Measurements from ENCODE around the gene AQP5. TPM values are rescaled to one million over a fixed set of nuclear protein-coding genes. Genes with fewer than 3 reads are reported as not detected.
A peak's percentile ranks its signal among the peaks of the same experiment; 100 is the strongest.

Gene AQP5
- total and polyA plus RNA-seq, 8 donors, result 2.9 to 54.3 (median 8.6) TPM; not detected in 2

- TF ChIP-seq POLR2A (IDR thresholded peaks at IDR 0.05) (no peak), CTCF (IDR thresholded peaks at IDR 0.05) (no peak), POLR2AphosphoS5 (IDR thresholded peaks at IDR 0.05) (no peak), EP300 (IDR thresholded peaks at IDR 0.05) (no peak)
- DNase-seq, result peak; percentile 51 to 56
- WGBS, 5 donors, result 50 to 70% (median 55%) methylated on average over 11 to 14 of the region's 14 CpGs
Measured at GRCh38 chr12:49942921-49943624, 18.6 kb upstream of the AQP5 start.

DNA sequence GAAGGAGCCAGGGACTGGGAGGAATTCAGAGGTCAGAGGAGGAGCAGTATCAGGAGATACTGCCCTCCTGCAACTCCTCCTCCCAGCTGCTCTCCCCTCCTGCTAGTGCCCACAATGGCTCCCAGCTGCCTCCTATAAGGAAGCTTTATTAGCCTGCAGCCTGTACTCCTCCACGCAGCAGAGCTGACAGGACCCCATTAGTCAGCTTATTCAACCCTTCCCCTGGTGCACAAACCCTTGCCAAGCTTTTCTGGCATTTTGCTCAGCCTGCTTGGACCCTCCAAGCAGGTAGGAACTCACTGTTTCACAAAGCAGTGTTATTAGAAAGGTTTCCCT, 18.1 kb upstream of the AQP5 start:
- intact Hi-C loops (cut with DNase I; ENCODE audit: low total_unique reads), result no loop called here
- H3K27me3 ChIP-seq, result no peaks in the 10 kb centered on the region
- H3K9me3 ChIP-seq, result no peaks in the 10 kb centered on the region
- no peaks in the 10 kb centered on the region for H3K36me3 ChIP-seq
- DNase-seq, result no peak
- H3K4me1 ChIP-seq, result peaks cover 0 to 25% (median 20%) of the 10 kb centered on the region in 4 donors
- TF ChIP-seq CTCF (IDR thresholded peaks at IDR 0.05) (no peak), POLR2A (IDR thresholded peaks at IDR 0.05) (no peak), EP300 (IDR thresholded peaks at IDR 0.05) (no peak), POLR2AphosphoS5 (IDR thresholded peaks at IDR 0.05) (no peak)
- H3K27ac ChIP-seq, result no peak overlapping the region
- H3K4me3 ChIP-seq, result no peak overlapping the region
- 86 to 100% (median 94%) methylated on average over 1 of the region's 1 CpG for WGBS, 5 donors

More at GRCh38 chr12:49942921-49943624, 18.6 kb upstream of the AQP5 start:
- intact Hi-C loops (cut with DNase I; ENCODE audit: low total_unique reads), result no loop called here
- Histone ChIP-seq H3K36me3 (no peaks in the 10 kb centered on the region), H3K4me1 (peaks cover 0 to 30% (median 20%) of the 10 kb centered on the region in 4 donors), H3K27ac (no peak overlapping the region), H3K27me3 (no peaks in the 10 kb centered on the region), H3K9me3 (no peaks in the 10 kb centered on the region), H3K4me3 (no peak overlapping the region)

- Histone ChIP-seq H3K27me3 (no peaks in the 10 kb centered on the region), H3K36me3 (no peaks in the 10 kb centered on the region), H3K4me3 (no peak overlapping the region), H3K27ac (no peak overlapping the region), H3K4me1 (peaks cover 0 to 23% (median 20%) of the 10 kb centered on the region in 4 donors), H3K9me3 (no peaks in the 10 kb centered on the region)
- no peak for DNase-seq
- TF ChIP-seq CTCF (IDR thresholded peaks at IDR 0.05), result no peak
- TF ChIP-seq POLR2AphosphoS5 (IDR thresholded peaks at IDR 0.05), result no peak
- no peak for TF ChIP-seq POLR2A (IDR thresholded peaks at IDR 0.05)
- TF ChIP-seq EP300 (IDR thresholded peaks at IDR 0.05), result no peak
- intact Hi-C loops (cut with DNase I; ENCODE audit: low total_unique reads), result no loop called here
- WGBS, 5 donors, result 88 to 98% (median 92%) methylated on average over 5 of the region's 5 CpGs
Measured at GRCh38 chr12:49944046-49944445, 17.6 kb upstream of the AQP5 start.

GRCh38 chr12:49944718-49945117, 17.0 kb upstream of the AQP5 start:
- TF ChIP-seq POLR2AphosphoS5 (IDR thresholded peaks at IDR 0.05) (no peak), EP300 (IDR thresholded peaks at IDR 0.05) (no peak), POLR2A (IDR thresholded peaks at IDR 0.05) (no peak), CTCF (IDR thresholded peaks at IDR 0.05) (no peak)
- WGBS, 5 donors, result 85 to 95% (median 93%) methylated on average over 3 of the region's 3 CpGs
- Histone ChIP-seq H3K4me3 (no peak overlapping the region), H3K27me3 (no peaks in the 10 kb centered on the region), H3K4me1 (peaks cover 0 to 18% (median 17%) of the 10 kb centered on the region in 4 donors), H3K27ac (no peak overlapping the region), H3K36me3 (no peaks in the 10 kb centered on the region), H3K9me3 (no peaks in the 10 kb centered on the region)
- DNase-seq, result no peak
- intact Hi-C loops (cut with DNase I; ENCODE audit: low total_unique reads), result no loop called here
